HG03066 (cell line): ENCODE data around the gene APLP2.
A peak's percentile ranks its signal among the peaks of the same experiment; 100 is the strongest.

Experiments
- ATAC-seq: cut with Tn5 transposase; IDR thresholded peaks from one replicate; pipeline ENCODE4 v1.9.1; 2021; ENCODE audit warnings: low read depth; ENCODE audit not compliant: unreplicated experiment

The APLP2 gene

GRCh38 chr11:130139401-130139800 is 69.7 kb downstream of the APLP2 start:
- ATAC-seq, result no peak

DNA sequence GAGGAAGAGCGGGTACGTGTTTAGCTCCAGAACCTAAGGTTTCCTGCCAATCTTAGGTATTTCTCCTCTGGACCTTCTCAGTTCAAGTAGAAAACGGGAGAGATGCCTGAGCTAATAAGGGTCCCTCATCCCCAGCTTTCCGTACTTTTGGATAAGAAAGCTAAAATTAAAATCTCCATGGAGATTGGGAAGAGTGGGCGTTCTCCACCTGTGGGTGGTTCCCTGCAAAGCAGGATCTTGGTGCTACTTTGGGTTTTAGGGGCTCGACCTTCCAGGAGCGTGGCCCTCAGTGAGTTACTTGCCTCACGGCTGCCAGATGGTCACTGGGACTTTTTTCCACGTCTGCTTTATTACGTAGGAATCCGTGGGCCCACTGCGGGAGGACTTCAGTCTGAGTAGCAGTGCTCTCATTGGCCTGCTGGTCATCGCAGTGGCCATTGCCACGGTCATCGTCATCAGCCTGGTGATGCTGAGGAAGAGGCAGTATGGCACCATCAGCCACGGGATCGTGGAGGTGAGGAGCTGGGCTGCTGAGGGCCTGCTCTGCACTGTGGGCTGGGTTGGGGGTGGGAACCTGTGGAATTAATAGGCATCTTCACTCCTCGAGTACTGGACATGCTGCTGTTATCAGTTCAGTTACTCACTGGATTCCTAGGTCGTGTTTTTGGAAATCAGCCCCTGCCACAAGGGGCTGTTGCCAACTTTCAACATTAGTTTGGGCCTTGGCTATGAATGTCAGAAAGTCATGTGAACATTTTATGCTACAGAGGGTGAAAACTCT is 72.1 kb downstream of the APLP2 start:
- ATAC-seq, result no peak

GRCh38 chr11:130144141-130144540 is 74.4 kb downstream of the APLP2 start:
- ATAC-seq, result no peak

DNA sequence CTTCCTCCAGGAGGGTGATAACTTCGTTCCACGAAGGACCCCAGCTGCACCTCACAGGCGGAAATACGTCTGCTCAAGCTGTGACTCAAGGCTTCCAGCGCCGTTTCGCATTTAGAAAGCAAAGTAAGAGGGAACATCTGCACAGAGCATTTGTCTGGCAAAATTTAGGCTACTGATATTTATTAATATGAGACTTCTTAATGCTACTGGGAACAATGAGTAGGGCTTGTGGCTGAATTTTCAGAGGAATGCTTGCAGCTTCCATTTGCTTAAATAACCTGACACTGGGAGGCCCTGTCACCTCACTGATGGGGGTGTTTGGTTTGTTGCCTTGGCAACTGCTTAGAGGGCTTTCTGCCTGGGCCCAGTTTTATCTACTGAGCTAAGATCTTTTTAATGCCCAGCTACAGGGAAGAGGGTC is 75.2 kb downstream of the APLP2 start:
- ATAC-seq, result no peak

GRCh38 chr11:130145311-130145812 is 75.7 kb downstream of the APLP2 start:
- no peak for ATAC-seq

- ATAC-seq, result no peak
Measured at GRCh38 chr11:130145975-130146776, 76.5 kb downstream of the APLP2 start.

DNA sequence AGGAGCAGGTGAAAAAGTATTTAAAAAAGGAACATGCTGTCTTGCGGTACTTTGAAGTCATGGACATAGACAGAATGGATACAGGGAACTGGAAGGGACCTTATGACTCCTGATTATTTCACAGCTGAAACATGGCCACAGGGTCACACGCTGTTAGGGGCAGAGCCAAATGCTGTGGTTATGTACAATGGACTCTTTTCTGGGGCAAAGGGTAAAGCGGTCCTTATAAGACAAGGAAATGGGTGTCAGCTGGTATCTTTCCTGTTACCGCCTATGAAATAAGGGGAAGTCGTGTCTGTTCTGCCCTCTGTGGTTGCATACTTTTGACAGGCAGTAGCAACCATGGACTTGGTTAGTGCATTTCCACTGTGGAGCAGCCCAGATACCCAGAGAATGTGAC is 77.1 kb downstream of the APLP2 start:
- ATAC-seq, result no peak

DNA sequence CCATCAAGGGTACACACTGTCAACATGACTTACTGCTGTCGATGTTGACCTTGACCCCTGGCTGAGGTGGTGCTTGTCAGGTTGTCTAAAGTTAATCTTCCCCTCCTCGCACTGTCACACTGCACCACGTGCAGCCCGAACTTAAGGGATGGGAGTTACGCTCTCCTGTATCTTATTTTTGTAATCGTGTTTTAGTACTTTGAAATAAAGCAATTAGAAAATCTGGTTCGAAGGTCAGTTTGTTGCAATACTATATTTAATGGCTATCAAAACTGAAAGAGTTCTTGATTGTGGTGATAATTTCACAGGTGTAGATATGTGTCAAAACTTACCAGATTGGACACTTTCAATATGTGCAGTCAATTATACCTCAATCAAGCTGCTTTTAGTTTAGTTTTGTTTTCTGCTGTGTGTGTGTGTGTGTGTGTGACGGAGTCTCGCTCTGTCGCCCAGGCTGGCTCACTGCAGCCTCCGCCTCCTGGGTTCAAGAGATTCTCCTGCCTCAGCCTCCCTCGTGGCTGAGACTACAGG is 79.2 kb downstream of the APLP2 start:
- ATAC-seq, result no peak

DNA sequence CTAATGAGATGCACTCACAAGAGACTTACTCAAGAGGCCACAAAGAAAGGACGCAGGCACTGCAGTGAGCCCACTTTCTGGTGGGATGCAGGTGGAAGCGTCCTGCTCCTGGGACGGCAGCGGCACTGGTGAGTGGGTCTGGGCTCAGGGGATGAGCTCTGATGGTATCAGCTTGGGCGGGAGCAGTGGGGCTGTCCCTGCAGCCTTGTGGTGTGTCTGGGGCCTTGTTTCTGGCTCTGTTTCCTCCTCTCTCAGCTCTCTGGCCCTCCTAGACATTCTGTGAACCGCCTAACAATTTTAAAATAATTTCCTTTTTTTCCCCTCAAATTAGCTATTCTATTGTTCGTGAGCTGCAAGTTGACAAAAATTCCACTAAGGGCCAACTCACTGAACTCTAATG is 81.1 kb downstream of the APLP2 start:
- ATAC-seq, result peak; percentile 46

DNA sequence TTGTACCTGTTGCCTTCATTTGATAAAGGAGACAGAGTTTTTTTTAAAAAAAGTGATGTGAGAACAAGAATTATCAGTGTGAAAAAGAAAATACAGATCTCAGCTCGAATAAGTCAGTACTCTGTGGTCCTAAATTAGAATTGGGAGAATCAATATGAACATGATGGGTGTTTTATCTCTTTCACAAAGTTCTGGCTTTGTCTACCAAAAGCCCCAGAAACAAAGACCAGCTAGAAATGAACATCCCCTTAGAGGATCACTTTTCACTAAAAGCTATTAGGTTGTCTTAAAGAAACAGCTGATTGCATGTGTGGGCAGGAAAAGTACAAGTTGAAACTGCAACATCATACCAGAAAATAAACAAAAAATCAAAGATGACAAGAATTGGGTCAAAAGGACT is 81.5 kb downstream of the APLP2 start:
- no peak for ATAC-seq

DNA sequence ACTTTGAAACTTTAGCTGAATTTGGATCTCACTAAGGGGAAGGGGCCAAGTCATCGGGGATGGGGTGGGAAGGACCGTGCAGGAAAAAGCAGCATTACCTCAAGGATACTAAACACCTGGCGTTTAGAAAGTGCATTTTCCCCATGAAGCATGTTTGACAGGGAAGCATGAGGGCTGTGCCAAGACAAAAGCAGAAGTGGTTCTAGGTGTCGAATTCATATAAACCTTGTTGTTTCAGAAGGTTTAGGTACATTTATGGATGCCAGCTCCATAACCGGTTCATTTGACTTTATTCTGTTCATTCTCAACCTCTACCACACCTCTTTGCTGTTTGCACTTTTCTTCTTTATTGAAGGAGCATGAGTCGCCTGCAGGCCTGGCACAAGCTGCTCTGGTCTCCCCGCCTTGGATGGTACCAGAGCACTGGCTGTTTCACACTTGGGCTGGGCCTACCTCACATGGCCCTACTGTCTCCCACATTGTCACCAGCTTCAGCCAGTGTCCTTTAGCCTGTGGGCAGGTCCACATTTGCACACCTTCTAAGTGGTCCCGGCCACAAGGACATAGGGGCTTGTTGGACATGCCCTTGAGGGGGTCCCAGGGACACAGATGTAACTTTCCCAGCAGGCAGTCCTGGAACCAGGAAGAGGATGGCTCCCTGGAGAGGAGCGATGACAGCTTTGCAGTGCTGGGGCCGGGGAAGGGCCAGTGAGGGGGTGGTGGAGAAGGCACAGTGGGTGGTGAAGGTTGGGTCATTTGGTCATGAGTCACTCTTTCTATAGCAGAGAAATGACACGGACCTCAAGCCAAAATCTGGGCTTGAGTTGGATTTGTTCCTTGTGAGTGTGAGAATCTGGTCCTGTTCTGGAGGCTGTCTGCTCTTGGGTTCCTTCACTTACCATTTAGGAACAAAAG is 86.7 kb downstream of the APLP2 start:
- no peak for ATAC-seq

GRCh38 chr11:130157101-130157500 is 87.4 kb downstream of the APLP2 start:
- no peak for ATAC-seq

- ATAC-seq, result no peak
Measured at GRCh38 chr11:130157840-130158239, 88.1 kb downstream of the APLP2 start.

GRCh38 chr11:130159139-130159538 is 89.4 kb downstream of the APLP2 start:
- ATAC-seq, result no peak

GRCh38 chr11:130159657-130160497 is 90.2 kb downstream of the APLP2 start, which contains the start of gene ST14:
TSS of gene ST14 (plus strand) at chr11:130159782. CDS start at chr11:130159980, 198 bp downstream.
- no peak for ATAC-seq

DNA sequence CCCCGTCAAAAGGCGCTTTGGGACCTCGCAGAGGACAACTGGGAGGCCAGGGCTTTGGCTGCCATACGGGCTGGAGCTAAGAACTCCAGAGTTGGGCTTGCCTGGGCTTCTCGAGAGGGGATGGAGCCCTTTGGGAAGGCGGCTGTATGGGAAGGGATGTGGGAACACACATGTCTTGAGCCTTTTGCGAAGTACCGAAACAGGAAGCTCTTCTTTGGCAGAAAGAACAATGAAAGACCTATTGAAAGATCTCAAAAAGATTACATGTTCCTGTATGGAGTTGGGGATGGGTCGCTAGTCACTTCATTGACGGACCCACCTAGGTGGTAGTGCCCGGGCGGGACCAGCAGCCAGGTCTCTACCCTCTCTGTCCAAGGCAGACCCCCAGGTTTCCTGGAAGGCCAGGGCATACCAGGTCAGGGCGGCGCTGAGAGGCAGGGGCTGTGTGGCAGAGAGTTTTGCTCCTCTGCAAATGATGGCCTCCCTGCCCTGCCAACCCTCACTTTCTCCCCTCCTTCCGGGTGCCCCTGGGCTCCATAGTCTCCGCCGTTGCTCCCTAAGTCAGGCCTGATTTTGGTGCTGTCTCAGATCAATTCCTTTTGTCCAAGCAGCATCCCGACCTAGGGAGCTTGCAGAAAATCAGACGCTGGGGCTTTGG is 90.9 kb downstream of the APLP2 start:
- no peak for ATAC-seq

GRCh38 chr11:130161441-130162145 is 91.9 kb downstream of the APLP2 start:
- ATAC-seq, result no peak

DNA sequence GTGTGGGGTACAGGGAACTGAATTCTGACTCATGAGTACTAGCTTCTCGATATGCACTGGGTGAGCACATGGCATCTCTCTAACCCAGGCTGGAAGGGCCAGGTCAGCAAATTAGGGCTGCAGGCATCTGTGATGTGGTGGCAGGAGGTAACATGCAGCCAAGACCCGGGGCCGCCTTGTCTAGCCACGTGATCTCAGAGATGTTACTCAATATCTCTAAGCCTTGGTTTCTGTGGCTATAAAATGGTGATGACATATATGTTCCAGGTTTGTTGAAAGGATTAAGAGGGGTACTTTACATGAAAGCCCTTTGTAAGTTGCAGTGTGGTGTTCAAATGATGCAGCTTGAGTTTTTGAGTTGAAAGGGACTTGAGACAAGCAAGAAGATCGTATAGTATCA is 93.0 kb downstream of the APLP2 start:
- no peak for ATAC-seq
